DND-41 (cell line): Measurements from ENCODE around the gene SULT2B1.

Source experiments
- ATAC-seq: fragments of 200-7000 bp; cut with Tn5 transposase; 3 replicates; pipeline ENCODE4 v1.9.1; 2021; ENCODE audit warnings: low read depth; ENCODE audit not compliant: insufficient read depth
- DNase-seq: peaks from one replicate; pipeline ENCODE4 v3.0.0-alpha.2; 2020
- H2AFZ ChIP-seq: 2 replicates; pipeline ENCODE4 v1.6.0; 2012; ENCODE audit warnings: low read depth, low read length
- H3K27ac ChIP-seq: 2 replicates; pipeline ENCODE4 v1.5.1; 2012; ENCODE audit warnings: low read length, inconsistent platforms
- H3K27me3 ChIP-seq: fragments of 200-600 bp; sonication (generic); 2 replicates; pipeline ENCODE4 v1.6.0; 2012; ENCODE audit warnings: low read length, mild to moderate bottlenecking, inconsistent platforms; ENCODE audit not compliant: insufficient read depth, poor library complexity
- H3K36me3 ChIP-seq: 2 replicates; pipeline ENCODE4 v1.5.1; 2012; ENCODE audit warnings: low read length, inconsistent platforms; ENCODE audit not compliant: insufficient read depth
- H3K4me1 ChIP-seq: 2 replicates; pipeline ENCODE4 v1.5.1; 2012; ENCODE audit warnings: mild to moderate bottlenecking, low read length; ENCODE audit not compliant: insufficient read depth
- H3K4me2 ChIP-seq: 2 replicates; pipeline ENCODE4 v1.6.0; 2012; ENCODE audit warnings: mild to moderate bottlenecking, moderate library complexity, low read length, inconsistent platforms; ENCODE audit not compliant: insufficient read depth
- H3K4me3 ChIP-seq, 2 experiments: fragments of 200-600 bp in 1 of 2; shearing (Covaris generic) in 1 of 2; 2 replicates each; pipeline ENCODE4 v1.5.1; 2012 to 2016; ENCODE audit warnings: inconsistent platforms in 2 of 2, low read length in 2 of 2, mild to moderate bottlenecking in 2 of 2, low read depth in 1 of 2, moderate library complexity in 1 of 2
- H3K79me2 ChIP-seq: 2 replicates; pipeline ENCODE4 v1.6.0; 2012; ENCODE audit warnings: low read length, inconsistent platforms; ENCODE audit not compliant: insufficient read depth
- H3K9ac ChIP-seq: 2 replicates; pipeline ENCODE4 v1.6.0; 2012; ENCODE audit warnings: low read depth, mild to moderate bottlenecking, inconsistent platforms, low read length, moderate library complexity
- H3K9me3 ChIP-seq: 2 replicates; pipeline ENCODE4 v1.5.1; 2012; ENCODE audit warnings: low read length, moderate library complexity, mild to moderate bottlenecking, inconsistent platforms; ENCODE audit not compliant: insufficient read depth, severe bottlenecking
- H4K20me1 ChIP-seq: 2 replicates; pipeline ENCODE4 v1.6.0; 2012; ENCODE audit warnings: low read length; ENCODE audit not compliant: insufficient read depth
- CTCF ChIP-seq: IDR thresholded peaks from 2 replicates; pipeline ENCODE4 v1.5.1; 2012; ENCODE audit warnings: borderline replicate concordance, low read length, moderate library complexity, mild to moderate bottlenecking; ENCODE audit not compliant: poor library complexity, severe bottlenecking; ENCODE audit errors: extremely low read depth
- EZH2 ChIP-seq: IDR thresholded peaks from 3 replicates; pipeline ENCODE4 v1.6.1; 2012; ENCODE audit warnings: borderline replicate concordance, low read depth, mild to moderate bottlenecking, moderate library complexity, low read length, inconsistent platforms; ENCODE audit not compliant: severe bottlenecking

The SULT2B1 gene

DNA sequence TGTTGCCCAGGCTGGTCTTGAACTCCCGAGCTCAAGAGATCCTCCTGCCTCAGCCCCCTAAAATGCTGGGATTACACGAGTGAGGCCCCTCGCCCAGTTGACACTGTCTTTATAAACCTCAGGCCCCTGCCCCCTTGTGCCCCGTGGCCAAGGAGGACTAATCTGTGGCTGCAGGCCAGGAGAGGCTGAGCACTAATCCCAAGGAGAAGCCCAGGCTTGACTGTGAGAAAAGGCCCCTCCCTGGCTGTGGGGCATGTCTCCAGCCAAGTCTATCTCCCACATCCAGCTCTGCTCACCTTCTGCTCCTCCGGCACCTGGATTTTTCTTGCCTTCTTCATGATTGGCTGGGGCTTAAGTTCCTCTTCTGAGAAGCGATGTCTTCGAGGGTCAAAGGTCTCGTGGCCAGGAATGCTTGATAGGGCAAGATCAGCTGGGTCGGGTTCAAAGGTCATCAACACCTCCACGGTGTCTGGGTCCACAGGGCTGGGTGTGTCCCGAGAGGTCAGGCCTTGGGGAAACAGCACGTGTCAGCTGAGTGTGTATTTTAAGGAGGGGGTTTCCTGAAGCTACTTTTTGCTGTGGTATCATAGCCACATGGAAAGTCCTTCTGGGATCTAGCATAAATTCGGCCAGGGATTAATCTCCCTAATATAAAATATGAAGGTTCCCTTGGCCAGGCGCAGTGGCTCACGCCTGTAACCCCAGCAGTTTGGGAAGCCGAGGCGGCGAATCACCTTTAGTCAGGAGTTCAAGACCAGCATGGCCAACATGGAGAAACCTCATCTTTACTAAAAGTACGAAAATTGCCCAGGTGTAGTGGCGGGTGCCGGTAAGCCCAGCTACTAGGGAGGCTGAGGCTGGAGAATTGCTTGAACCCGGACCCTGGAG lies 81.4 kb downstream of the SULT2B1 start:
- Histone ChIP-seq H3K9ac (peak overlapping the region; percentile 93), H3K9me3 (no peaks in the 10 kb centered on the region), H4K20me1 (peaks cover 11% of the 10 kb centered on the region), H3K79me2 (peaks cover 18% of the 10 kb centered on the region), H3K4me3 (peak overlapping the region in 1 of 2 experiments; percentile 87; a peak in 2 of 4 replicates), H3K4me1 (peaks cover 49% of the 10 kb centered on the region), H3K27me3 (no peaks in the 10 kb centered on the region), H3K27ac (peak overlapping the region; percentile 82), H2AFZ (no peak overlapping the region), H3K4me2 (peak overlapping the region; percentile 85), H3K36me3 (peaks cover 44% of the 10 kb centered on the region)
- ATAC-seq (no peak), DNase-seq (peak; percentile 9)
- TF ChIP-seq EZH2 (no peak), CTCF (no peak)

DNA sequence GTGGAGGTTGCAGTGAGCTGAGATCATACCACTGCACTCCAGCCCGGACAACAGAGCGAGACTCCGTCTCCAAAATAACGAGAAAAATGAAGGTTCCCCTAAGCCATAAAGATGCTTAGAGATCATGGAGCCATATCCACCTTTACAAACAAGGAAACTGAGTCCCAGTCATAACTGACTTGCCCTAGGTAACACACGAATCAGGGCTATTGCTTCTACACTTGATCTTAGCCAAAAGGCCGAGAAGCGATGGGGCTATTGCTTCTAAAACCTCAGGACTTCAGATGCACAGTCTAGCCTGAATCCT lies 82.0 kb downstream of the SULT2B1 start:
- peak overlapping the region; percentile 59 for H2AFZ ChIP-seq
- no peak for DNase-seq

GRCh38 chr19:48634424-48635262 lies 82.7 kb downstream of the SULT2B1 start:
- Histone ChIP-seq H3K4me1 (peaks cover 54% of the 10 kb centered on the region), H4K20me1 (peaks cover 7% of the 10 kb centered on the region), H3K4me3 (peak overlapping the region; percentile 10 to 87; a peak in 3 of 4 replicates), H3K9ac (peak overlapping the region; percentile 93), H3K27ac (peak overlapping the region; percentile 82), H3K4me2 (peak overlapping the region; percentile 85), H2AFZ (peak overlapping the region; percentile 59), H3K79me2 (peaks cover 18% of the 10 kb centered on the region), H3K9me3 (no peaks in the 10 kb centered on the region), H3K27me3 (no peaks in the 10 kb centered on the region), H3K36me3 (peaks cover 33% of the 10 kb centered on the region)
- DNase-seq (peak; percentile 96), ATAC-seq (peak; percentile 47)
- TF ChIP-seq CTCF (no peak), EZH2 (no peak)

More for the DNA sequence above, 82.0 kb downstream of the SULT2B1 start:
- ATAC-seq, result no peak
- no peaks in the 10 kb centered on the region for H3K9me3 ChIP-seq
- peaks cover 11% of the 10 kb centered on the region for H4K20me1 ChIP-seq
- H3K4me2 ChIP-seq, result peak overlapping the region; percentile 85
- peaks cover 54% of the 10 kb centered on the region for H3K4me1 ChIP-seq
- H3K79me2 ChIP-seq, result peaks cover 18% of the 10 kb centered on the region
- H3K9ac ChIP-seq, result peak overlapping the region; percentile 93
- no peaks in the 10 kb centered on the region for H3K27me3 ChIP-seq
- H3K27ac ChIP-seq, result peak overlapping the region; percentile 82
- TF ChIP-seq EZH2, result no peak
- TF ChIP-seq CTCF, result no peak
- peaks cover 40% of the 10 kb centered on the region for H3K36me3 ChIP-seq
- H3K4me3 ChIP-seq, result peak overlapping the region; percentile 0 to 87; a peak in 2 of 4 replicates
